ENCODE results near the gene AGBL4. TPM values are rescaled to one million over a fixed set of nuclear protein-coding genes. Genes with fewer than 3 reads are reported as not detected.

The AGBL4 gene
- total RNA-seq, 1 donor from 2014 or later = 0.50 TPM

DNA sequence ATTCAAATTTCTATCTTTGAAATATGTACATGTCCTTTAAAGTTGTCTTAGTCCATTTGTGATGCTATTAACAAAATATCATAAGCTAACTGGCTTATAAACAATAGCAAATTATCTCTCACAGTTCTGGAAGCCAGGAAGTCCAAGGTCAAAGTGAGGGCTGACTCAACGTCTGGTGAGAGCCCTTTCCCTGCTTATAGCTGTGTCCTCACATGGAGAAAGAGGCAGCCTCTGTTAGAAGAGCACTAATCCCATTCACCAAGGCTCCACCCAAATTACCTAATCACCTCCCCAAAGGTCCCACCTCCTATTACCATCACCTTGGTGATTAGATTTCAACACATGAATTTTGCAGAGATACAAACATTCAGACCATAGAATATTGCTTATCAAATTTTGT, 797.0 kb downstream of the AGBL4 start:
- DNase-seq = no peak
- intact Hi-C loops (cut with micrococcal nuclease) = no loop called here
- no peak for ATAC-seq

DNA sequence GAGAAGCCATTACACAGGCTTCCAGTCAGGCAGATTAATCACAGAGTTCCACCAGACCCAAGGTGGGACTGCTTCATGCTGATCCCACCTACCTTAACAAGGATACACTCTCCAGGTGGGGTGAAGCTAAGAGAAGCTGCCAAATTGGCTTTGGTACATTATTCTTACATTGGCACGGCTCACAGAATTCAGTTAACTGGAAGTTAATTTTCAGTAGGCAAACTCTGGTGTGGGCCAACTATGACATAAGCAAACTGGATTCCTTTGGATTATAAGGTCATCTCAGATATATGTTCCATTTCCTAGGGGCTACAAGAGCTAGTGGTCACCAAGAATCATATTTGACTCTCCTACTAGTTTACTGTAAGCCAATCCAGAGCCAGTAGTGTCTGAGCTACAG, 798.3 kb downstream of the AGBL4 start:
- ATAC-seq (no peak), DNase-seq (no peak)
- intact Hi-C loops (cut with micrococcal nuclease) = no loop called here

DNA sequence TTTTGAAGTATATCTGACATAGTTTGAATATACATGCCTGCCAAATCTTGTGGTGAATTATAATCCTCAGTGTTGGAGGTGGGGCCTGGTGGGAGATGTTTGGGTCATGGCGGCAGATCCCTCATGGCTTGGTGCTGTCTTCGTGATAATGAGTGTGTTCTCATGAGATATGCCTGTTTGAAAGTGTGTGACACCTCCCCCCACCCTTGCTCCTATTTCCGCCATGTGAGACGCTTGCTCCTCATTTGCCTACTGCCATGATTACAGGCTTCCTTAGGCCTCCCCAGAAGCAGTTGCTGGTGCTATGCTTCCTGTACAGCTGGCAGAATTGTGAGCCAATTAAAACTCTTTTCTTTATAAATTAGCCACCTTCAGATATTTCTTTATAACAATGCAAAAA, 810.5 kb downstream of the AGBL4 start:
- no peak for DNase-seq
- no peak for ATAC-seq
- intact Hi-C loops (cut with micrococcal nuclease) = no loop called here

DNA sequence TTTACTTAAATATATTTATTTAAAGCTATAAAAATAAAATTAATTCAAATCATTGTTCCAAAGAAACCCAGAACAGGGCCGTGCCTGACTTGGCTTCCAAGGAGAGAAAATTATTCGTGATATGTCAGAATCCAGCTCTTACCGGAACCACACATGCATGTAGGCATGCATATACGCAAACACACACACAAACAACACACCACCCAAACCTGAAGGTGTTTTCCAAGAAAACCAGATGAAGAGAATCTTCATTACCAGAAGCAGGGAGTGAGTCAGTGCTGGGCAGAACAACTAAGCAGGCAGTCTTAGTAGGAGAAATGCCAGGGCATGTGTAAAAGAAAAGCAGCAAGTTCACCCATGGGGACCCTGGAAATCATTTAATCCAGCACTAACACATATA, 815.0 kb downstream of the AGBL4 start:
- intact Hi-C loops (cut with micrococcal nuclease) = no loop called here
- DNase-seq = no peak
- ATAC-seq = no peak

DNA sequence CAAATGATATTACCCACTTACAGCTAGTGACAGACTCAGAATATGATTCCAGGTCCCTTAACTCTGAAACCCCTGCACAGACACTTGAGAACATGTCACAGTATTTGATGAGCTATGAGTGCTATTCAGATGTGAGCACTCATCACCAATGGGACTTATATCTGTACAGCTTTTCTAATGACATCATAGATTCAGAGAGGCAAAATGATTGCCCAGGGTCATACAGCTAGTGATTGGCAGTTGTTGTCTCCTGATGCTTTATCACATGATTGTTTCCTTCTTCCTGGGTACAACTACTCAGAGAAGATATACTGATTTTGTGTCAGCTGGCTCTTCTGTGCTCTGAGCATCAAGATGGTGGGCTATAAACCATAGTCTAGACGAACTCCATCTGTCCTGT, 819.0 kb downstream of the AGBL4 start:
- DNase-seq = no peak
- no peak for ATAC-seq
- intact Hi-C loops (cut with micrococcal nuclease) = no loop called here

DNA sequence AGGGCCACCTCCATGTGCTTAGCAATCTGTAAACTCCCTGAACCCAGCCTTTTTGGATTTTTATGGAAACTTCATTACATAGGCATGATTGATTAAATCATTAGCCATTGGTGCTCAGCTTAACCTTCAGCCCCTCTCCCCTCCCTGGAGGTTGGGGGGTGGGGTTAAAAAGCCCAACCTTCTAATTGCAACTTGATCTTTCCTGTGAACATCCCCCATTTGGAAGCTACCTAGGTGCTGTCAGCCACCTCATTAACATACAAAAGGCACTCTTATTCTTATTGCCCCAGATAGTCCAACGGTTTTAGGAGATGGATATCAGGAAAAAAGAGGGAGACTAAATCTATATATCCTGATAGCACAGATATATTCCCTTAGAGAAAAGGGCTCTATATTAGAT, 823.0 kb downstream of the AGBL4 start:
- intact Hi-C loops (cut with micrococcal nuclease) = no loop called here
- ATAC-seq (no peak), DNase-seq (no peak)

DNA sequence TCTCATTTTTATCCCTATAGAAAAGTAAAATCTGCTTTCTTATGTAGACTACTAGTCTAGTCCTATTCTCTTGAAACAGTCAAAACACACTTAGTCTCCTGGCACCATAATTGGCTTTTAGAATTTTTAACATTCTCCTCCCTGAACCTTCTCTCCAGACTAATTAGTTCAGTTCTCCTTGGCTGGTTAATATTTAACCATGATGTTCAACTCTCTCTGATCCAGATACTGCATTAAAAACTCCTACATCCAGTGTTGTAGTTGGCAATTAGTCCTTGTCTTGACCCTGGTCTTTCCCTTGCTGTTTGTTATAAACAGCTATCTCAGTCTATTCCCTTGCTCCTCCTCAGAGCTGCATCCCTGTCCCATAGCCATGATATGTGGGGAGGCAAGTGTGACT, 824.2 kb downstream of the AGBL4 start:
- DNase-seq (no peak), ATAC-seq (no peak)
- intact Hi-C loops (cut with micrococcal nuclease) = no loop called here

DNA sequence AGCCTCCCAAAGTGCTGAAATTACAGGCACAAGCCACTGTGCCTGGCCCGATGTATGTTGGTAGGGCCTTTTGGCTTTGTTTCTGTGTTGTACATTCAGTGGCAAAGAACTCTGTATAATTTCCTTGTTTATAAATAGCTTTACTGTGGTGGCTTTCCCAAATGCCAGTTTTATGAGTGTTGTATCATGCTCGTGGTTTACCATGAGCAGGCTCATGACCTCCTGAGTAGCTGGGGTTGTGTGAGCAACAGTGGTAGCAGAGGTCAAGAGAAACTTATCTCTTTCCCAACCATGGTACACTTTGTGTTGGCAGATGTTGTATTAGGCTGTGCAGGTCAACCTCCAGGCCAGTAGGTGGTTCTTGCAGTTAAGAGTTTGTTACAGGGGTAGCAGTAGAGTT, 826.7 kb downstream of the AGBL4 start:
- intact Hi-C loops (cut with micrococcal nuclease) = no loop called here
- DNase-seq = no peak
- no peak for ATAC-seq

DNA sequence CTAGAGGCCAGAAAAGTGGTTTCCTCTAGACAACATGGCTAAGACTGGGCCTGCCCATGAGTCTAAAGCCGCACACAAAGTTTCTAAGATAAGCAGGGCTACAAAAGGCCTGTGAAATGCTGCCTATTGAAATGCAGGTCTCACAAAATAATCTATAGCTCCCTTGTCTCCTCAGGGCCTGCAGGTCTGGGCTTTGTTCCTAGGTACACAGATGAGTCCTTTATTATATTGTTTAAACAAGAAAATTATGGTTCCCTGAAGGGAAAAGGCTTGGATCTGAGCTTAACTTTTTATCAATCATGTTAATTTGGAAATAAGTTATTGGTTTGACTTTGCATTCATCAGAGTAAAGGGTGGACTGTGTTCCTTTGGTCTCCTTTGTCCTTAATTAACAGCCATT, 833.6 kb downstream of the AGBL4 start:
- ATAC-seq (no peak), DNase-seq (no peak)
- intact Hi-C loops (cut with micrococcal nuclease) = no loop called here

DNA sequence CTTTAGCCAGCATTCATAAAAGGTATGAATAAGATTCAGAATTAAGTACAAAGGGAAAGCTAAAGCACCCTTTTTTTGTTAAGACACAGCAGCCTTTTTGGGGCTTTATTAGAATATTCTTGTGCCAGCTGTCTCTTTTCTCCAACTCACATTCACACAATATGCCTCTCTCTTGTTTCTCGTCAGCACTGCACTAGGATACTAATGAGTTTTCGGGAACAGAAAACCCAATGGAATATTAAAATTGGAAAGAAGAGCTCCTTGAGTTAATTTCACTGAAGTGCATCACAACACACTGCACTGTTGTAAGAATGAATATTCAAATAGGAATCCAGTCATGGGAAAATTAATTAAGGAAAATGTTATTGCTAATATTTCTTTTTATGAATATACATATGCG, 836.7 kb downstream of the AGBL4 start:
- no peak for DNase-seq
- intact Hi-C loops (cut with micrococcal nuclease) = no loop called here
- ATAC-seq = no peak

DNA sequence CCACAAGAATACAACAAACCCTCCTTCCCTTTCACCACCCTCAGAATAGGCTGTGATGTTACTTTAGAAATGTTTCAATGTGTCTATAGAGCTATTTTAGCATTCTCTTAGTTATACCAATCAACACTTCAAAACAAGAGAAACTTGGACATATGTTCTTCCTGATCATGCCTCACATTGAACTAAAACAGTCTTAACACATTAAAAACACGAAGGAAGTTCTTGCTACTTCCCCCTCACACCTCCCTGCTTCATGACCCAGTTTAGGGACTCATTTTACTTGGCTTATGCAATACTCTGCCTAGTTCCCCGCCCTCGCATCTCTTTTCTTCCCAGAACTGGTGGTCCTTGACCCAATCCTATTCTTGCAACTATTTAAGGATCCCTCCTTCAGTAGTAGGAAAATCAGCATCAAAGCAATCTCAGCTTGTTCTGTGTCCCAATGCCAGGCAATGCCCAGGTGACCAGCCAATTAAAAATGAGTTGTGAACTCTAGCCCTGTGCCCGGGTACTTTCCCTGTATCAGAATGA, 838.2 kb downstream of the AGBL4 start:
- ATAC-seq = no peak
- intact Hi-C loops (cut with micrococcal nuclease) = no loop called here

DNA sequence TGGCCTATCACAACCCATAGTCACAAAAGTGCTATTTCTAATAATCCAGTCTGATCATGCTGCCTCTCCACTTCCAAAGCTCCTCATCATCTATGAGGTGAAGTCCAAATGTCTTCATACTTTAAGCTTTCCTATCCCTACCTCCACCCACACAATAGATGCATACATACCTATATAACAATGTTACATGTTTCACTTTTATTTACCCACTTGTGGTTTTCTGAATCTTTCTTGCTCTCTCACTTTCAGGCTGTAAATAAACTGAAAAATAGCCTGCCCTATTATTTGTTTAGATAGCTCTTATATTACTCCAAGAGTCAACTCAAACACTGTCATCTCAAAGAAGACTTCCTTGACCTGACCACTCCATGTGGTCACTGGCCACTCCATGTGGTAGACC, 840.3 kb downstream of the AGBL4 start:
- intact Hi-C loops (cut with micrococcal nuclease) = no loop called here
- DNase-seq = no peak
- no peak for ATAC-seq

More for the DNA sequence above, 838.2 kb downstream of the AGBL4 start:
- DNase-seq = no peak

DNA sequence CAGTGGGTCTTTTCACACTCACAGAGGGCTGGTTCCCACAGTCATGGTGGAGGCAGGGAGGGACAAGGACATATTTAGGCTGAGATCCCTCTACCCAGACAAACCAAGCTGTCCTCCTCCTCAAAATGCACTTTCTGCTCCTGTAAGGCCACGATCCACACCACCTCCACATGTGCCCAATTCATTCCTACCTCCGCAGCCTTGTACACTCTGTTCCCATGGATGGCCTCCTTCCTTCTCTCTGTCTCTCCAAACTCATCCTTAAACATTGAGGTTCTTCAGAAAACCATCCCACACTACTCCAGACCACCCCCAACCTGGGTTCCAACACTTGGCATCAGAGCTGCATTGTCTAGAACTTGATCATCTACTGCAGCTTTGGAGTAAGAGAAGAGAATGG, 842.7 kb downstream of the AGBL4 start:
- intact Hi-C loops (cut with micrococcal nuclease) = no loop called here
- DNase-seq (no peak), ATAC-seq (no peak)

DNA sequence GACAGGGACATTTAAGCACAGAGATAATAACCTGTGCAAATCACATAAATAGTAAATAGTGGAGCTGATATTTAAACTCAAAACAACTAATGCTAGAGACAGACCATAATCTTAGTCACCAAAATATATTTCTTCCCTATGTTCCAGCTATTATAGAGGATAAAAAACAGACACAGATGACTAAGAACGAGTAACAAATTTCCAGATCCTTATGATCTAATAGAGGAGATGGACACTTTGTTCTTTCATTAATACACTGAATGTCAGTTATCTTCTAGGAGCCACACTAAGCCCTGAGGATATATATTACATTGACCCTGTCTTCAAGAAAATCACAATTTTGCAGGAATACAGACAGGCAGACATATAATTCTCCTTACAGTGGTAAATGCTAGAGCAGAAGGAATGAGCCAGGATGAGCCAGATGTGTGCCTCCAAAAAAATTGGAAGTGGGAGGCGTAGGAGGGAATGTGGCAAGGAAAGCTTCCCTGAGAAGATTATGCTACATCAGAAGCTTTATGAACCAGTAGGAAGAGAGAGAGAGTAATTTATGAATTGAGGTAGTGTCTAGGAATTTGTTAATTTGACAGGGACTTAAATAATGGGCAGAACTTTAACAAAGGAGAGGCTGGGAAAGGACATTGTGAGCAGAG, 851.7 kb downstream of the AGBL4 start:
- ATAC-seq (no peak), DNase-seq (no peak)
- intact Hi-C loops (cut with micrococcal nuclease) = no loop called here

DNA sequence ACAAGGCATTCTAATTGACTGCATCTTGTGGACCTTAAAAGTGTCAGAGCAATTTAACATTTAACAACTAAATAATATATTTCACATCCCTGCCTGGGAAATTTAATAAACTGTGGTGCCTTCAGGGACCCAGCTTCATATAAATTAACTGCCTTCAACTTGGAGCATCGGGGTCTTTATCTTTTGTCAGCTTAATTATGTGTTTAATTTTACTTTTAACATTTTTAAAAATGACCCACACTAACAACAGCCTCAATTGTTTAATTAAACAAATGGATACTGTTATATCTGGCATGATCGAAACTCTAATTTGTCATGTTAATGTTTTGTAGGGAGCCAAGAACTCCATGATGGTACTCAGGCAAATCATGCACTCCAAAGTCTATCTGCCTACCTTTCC, 857.7 kb downstream of the AGBL4 start:
- intact Hi-C loops (cut with micrococcal nuclease) = no loop called here
- no peak for ATAC-seq
- no peak for DNase-seq

DNA sequence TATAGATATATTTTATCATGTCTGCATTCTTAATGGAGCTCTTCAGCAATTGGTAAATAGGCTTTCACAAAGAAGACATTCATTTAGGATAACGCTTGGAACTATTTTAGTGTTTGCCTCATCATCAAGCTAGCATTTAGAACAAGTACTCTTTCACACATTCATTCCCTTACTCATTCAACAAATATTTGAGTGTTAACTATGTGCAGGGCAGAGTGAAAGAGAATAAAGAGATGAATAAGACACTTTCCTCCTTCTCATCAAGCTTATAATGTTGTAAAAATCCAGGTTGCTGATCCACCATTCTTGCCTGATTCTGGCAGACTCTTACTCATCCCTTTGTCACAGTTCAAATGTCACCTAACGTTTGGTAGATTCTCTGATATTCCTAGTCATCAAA, 860.7 kb downstream of the AGBL4 start:
- DNase-seq (no peak), ATAC-seq (no peak)
- intact Hi-C loops (cut with micrococcal nuclease) = no loop called here

DNA sequence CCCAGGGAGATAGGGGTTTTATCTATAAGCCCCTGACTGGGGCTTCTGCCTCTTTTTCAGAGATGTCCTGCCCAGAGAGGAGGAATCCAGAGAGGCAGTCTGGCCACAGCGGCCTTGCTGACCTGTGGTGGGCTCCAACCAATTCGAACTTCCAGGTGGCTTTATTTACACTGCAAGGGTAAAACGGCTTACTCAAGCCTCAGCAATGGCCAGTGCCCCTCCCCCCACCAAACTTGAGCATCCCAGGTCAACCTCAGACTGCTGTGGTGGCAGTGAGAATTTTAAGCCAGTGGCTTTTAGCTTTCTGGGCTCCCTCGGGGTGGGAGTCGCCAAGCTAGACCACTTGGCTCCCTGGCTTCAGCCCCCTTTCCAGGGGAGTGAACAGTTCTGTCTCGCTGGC, 863.1 kb downstream of the AGBL4 start:
- intact Hi-C loops (cut with micrococcal nuclease) = no loop called here
- DNase-seq (no peak), ATAC-seq (no peak)

DNA sequence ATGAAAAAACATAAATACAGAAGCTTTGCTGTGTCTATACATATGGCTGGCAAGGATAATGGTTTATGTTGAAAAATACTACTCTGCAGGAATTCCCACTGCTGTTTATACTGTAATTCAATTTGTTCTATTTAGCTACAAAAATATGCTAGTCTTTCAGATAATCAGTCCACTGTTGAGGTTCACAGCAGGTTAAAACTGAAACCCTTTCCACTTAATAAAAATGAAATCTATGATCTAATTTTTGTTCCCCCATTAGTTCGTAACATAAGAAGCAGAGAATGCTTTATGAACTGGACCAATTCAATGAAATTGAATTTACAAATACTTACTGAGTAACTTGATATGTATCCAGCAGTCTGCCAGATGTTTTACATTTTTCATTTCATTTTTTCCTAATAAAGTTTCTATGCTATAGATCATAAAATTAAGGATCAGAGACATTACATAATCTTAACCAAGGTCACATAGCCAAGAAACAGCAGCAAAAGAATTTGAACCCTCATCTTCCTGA, 887.0 kb downstream of the AGBL4 start:
- DNase-seq (no peak), ATAC-seq (no peak)
- intact Hi-C loops (cut with micrococcal nuclease) = no loop called here

DNA sequence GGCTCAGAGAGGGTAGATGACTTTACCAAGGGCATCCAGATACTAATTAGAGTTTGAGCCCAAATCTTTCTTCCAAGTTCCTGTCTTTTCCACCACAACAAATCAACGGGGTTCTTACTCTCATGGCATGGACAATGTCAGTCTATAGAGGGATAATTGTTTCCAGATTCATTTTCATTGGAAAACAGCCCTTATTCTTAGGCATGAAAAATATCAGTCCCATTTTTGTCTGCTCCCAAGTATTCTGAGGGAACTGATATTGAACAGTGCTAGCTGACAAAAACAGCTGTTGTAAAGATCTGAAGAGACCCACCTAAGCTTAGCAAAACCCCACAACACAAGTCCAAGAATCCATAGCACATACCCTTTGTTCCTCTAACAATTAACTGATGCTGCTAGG, 898.0 kb downstream of the AGBL4 start:
- intact Hi-C loops (cut with micrococcal nuclease) = no loop called here
- ATAC-seq (no peak), DNase-seq (no peak)

DNA sequence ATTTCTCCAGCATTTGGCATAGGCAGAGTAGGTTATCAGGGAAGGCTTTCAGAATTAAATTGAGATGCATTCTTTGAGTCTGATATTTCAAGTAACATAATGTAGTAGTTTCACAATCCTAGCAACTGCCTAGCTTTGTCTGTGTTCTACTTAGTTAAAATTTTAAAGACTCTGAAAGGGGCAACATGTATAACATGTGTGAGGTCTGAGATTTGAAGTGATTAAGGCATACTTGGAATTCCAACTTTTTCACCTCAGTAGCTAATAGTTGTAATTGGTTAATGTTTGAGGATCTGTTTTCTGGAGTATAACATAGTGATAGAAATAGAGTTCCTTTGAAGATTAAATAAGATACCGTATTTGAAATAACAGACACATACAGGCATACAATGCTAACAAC, 911.8 kb downstream of the AGBL4 start:
- ATAC-seq = no peak
- intact Hi-C loops (cut with micrococcal nuclease) = no loop called here

DNA sequence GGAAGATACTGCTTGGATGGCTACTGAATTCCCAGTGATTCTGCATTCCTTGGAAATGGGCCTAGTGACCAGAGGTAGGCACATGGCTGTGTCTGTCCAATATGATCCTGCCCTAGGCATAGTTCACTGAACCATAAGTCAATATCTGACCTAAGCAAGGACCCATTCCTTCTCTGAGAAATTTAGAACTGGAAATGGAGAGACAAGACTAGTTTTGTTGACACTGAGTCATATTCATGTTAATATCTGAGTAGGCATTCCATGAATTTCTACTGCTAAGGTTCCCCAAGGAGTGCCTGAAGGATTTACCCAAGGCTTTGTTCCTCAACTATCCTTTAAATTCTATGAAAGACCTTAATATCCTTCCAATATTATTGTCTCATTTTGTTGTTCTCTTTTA, 917.3 kb downstream of the AGBL4 start:
- ATAC-seq = no peak
- no peak for DNase-seq
- intact Hi-C loops (cut with micrococcal nuclease) = no loop called here

More for the DNA sequence above, 911.8 kb downstream of the AGBL4 start:
- DNase-seq = no peak

DNA sequence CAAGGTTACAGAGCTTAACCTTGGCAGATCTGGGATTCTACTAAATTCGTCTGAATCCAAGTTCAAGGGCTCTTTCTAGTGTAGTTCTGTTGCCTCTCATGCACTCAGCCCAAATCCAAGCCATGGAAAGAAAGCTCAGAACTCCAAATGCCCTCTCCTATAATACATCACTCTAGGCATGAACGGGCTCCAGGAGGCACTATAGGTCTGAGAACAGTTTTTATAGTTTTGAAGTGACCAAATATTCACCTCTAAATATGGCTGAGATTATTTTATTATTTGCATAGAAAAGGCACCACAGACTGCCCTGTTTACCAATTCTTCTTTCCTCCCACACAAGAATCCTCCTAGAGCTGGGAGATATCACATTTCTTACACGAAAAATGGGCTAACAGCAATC, 919.2 kb downstream of the AGBL4 start:
- DNase-seq = no peak
- no peak for ATAC-seq
- intact Hi-C loops (cut with micrococcal nuclease) = no loop called here
